Measurements from ENCODE around the gene MAN1A1.
"Not testable (repeated sequence)": the region's sequence is repeated elsewhere in the genome, so short reads cannot be mapped to it uniquely, and the experiment has no call there.

MAN1A1 gene

DNA sequence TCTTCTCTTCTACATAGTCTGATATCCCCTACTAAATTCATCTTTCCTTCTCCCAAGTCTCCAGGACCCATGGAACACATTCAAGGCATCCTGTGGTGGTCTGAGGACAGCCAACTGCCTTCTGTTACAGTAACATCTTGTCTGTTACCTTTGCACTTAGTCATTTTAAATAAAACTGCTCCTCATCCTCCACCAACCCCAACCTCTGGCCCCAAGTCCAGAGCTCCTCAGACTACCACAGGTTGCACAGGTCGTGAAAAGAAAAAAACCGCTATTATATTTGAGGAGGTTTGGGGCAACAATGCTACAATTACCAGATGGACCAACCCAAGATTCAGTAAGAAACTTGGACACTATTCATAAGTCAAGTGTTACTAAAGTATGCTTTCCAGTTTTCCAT, 49.9 kb downstream of the MAN1A1 start:
- DNase-seq = no peak

DNA sequence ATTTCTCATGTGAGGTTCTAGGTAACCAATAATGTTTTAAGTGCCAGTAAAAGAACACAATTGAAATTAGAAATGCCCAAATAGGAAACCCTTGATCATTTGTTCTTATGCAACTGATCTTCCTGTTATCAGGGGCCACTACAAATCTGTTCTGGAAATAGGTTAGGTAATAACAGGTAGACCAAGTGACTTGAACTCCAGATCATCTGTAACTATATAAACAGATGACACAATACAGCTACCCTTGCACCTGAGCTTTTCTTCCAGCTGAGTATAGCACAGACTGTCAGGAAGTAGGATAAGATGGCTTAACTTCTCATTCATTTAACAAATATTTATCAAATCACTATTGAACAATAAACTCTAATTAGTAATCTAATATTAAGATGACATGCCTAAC, 52.5 kb downstream of the MAN1A1 start:
- no peak for DNase-seq

DNA sequence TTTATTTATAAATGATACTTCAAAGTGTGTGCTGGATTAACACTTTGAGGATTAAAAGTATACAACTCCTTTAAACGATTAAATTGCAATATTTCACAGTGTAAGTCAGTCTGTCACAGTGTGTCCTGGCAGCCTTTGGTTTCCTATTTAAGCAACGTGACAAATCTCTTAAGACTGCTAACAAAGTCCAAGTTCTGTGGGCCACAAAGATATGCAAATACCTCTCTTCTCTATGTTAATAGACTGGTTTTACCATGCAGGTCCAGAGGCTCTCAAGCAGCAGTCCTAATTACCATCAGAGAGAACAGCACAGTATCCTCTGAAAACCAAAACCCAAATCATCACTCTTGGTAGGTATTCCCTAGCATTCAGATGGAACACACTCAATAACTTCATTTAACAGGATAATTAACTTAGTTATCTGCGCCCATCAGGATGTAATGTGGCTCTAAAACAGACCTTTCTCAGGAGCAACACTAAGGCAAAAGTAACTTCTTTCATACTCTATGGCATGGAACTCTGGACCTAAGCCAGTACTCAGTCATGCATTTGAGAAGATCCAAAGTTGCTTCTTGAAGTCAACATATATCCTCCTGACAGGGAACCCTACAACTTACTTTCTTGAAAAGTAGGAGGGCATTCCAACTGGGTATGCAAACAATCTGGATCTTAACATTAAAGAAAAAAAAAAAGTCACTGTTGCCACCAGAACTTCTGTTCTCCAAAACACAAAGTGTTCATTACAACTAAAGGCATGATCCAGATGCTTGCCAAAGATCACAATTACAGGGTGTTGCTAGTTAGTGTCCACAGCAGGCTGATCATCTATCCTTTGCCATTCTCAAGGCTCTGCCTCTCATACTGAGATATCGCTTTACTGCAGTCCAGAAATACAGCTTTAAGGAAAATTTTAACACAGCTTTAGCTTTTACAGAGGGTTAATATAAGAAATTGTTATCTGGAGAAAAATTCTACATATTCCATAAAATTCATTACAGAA, 53.2 kb downstream of the MAN1A1 start:
- DNase-seq = no peak

DNA sequence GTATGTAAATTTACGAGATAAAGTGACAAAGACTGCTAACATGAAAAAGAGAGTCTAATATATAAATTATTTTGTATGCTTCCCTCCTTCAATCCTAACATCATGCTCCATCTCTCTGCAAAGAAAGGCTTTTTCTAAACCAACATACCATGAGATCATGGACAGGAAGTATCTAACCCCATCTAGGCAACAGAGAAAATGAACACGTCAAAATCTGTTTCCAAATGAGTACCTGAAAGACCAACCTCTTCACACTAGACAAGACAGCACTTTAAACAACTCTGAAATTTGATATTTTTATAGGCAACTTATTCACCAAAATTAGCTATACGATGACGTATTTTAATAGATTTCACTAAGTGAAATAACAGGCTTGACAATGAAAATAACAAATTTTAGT, 54.6 kb downstream of the MAN1A1 start:
- DNase-seq = no peak

DNA sequence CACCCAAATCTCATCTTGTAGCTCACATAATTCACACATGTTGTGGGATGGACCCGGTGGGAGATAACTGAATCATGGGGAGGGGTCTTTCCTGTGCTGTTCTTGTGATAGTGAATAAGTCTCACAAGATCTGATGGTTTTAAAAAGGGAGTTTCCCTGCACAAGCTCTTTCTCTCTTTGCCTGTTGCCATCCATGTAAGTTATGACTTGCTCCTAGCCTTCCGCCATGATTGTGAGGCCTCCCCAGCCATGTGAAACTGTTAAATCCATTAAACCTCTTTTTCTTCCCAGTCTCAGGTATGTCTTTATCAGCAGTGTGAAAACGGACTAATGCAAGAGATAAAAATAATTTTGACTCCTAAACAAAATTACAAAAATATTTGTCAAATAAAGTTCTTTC, 58.5 kb downstream of the MAN1A1 start:
- not testable (repeated sequence) for DNase-seq

DNA sequence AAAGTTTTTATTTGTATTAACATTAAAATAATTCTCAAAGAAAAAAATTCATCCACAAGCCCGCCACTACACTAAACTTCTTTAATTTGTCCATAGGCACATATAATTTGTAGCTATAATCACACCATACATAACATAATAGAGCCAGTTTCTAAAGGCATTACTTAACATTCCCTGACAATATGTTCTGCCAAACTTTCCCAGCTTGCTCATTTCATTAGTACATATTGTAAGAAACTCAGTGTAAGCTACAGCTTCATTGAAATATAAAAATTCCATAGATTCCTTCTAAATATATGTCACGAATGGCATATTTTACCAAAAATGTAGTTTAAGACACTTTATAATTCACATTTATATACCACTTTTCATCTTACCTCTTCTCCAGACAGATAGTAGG, 59.3 kb downstream of the MAN1A1 start:
- no peak for DNase-seq

DNA sequence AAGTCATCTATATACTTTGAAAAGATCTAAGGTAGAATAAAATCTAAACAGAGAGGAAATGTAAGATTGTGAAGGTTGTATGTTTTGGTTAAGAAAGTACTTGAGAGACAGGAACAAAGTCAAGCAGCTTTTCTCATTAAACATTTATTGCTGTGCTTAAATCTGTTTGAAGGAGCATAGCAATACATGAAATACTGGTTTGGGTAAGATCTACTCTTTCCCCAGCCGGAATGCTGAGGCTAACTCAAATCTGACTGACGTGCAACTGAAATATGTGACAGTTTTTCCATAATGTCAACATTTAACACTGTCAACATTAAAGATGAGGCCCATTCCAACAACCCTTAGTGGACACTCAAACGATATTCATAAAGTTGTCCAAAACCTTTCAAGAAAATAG, 59.9 kb downstream of the MAN1A1 start:
- no peak for DNase-seq

DNA sequence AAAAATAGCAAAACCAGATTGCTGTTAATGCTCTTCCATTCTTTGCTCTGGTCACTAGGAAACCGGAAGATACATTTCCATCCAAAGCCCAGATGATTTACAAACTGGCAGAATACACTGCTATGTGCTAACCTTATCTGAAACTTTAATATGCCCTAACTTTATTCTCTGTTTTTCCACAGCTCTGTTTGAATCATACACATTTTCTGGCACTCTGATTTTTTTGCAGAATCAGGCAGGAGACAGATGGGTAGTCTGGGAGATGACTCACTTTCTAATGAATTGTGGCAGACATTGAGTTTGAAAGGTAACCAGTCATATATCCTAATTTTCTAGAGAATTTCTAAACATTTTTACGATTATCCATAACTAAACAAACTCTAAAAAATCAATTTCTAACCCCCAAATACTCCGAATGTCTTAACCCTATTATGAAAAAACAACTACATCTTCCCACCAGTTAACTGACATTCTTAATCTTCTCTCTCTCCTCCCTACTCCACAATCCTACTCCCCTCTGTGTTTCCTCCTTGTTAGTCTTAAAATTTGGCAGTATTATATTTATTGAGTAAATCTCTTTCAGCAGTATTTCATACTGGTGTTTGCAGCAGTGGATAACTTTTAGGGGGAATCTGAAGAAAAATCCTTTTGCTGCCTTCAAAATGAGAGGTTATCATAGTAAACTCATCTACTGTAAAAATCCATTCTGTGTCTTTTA, 63.5 kb downstream of the MAN1A1 start:
- DNase-seq = no peak

DNA sequence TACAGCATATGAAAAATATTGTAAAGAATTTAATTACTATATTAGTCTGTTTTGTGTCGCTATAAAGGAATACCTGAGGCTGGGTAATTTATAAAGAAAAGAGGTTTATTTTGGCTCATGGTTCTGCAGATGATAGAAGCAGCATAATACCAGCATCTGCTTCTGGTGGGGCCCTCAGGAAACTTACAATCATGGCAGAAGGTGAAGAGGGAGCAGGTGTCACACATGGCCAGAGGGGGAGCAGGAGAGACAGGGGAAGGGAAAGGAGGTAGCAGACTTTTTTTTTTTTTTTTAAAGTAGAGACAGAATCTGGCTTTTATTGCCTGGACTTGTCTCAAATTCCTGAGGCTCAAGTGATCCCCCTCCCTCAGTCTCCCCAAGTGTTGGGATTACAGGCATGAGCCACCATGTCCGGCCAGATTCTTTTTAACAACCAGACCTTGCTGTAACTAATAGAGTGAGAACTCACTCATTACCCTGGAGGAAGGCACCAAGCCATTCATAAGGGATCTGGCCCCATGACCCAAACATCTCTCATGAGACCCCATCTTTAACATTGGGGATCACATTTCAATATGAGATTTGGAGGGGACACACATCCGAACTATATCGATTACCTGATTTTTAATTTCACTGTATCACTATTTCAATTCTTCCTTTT, 64.6 kb downstream of the MAN1A1 start:
- DNase-seq = peak; percentile 66

DNA sequence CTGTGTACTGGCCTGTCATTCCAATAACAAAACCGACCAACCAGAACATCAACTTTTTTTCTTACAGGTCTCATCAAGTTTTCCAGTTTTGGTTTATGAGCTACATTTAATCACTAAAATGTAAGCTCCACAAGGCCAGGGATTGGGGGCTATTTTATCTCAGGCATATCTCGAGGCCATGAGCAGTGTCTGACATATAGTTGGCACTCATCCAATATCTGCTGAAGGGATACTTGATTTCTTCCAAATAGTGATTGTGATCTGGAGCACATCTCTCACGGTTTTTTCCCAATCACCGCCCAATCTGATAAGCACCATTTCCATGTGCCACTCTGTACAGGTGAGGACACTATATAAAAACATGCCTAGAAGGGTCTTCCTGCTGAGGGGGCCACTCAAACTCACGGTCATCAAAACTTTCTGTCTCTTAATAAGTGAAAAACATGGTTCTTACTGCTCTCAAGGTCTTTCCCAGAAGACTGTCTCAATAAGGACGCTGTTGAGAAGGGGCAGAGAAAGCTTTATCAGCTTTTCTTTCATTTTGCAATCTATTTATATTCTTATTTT, 65.5 kb downstream of the MAN1A1 start:
- no peak for DNase-seq

DNA sequence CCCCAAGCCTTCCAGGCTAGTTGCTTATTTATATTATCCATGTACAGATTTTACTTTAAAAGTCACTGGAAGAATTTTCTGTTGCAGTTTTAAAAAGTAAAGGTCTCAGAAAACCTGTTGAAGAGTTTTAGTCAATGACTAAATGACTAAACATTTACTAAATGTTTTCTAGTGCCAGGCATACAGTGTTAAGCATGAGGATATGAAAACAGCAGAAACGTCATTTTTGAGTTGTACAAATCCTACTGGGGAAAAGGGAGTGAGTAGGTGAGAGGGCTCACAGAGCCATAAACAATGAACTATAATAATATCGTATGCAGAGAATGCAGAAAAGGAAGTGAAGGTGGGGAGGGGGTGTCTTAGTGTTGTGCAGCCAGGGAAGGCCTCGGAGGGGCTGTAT, 66.3 kb downstream of the MAN1A1 start:
- DNase-seq = no peak

DNA sequence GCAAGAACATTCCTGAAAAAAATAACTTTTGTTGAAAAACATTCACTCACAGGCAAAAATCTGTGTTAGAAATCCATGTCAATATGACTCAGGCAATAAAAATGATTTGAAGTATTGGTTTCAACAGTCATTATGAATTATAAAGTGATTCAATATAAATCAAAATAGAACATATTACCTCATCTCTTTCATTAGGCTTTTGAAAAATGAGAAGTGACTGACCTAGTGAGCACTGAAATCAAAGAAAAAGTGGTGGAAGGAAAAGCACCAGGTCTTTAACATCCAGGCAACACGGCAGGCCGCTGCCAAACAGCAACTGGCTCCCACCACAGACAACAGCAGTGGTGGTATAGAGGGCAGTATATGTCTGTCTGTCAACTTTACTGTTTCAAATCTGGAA, 68.9 kb downstream of the MAN1A1 start:
- no peak for DNase-seq

DNA sequence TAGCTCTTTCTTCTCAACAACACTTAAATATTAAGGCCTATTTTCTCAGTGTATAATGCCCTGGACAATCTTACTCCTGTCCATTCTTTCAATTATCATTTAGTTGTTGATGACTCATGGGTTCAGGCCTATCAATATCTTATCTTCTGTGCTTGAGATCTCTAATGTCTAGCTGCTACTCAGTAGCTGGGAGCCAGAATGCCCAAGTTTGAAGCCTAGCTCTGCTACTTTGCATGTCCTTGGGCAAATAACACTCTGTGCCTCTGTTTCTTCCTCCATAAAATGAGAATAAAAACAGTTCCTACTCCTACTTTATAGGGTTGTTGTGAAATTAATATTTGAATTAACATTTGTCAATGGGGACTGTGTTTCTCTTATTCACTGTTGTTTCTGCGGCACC, 69.5 kb downstream of the MAN1A1 start:
- no peak for DNase-seq

DNA sequence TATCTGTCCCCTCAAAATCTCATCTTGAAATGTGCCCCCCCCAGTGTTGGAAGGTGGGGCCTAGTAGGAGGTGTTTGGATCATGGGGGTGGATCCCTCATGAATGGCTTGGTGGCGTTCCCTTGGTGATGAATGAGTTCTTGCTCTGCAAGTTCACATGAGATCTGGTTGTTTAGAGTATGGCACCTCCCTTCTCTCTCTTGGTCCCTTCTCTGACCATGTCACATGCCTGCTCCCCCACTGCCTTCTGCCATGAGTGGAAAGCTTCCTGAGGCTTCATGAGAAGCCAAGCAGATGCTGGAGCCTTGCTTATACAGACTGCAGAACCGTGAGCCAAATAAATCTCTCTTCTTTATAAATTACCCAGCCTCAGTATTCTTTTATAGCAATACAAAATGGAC, 70.9 kb downstream of the MAN1A1 start:
- DNase-seq = no peak

DNA sequence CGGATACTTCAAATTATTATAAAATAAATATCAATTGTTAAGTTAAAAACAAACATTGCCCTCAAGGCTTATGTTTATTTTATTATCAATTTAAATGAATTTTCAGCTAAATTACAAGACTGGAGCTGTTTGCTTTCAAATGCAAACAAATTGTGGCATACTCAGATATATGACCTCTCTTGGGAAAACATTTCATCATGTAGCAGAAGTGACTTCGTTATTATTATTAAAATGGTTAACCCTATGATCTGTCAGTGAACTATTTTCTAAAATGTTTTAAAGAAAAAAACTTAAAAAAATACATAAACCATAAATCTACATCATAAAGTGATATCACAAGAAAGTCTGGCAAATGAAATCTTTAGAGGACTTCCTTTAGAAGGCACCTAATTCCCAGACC, 72.5 kb downstream of the MAN1A1 start:
- DNase-seq = no peak

DNA sequence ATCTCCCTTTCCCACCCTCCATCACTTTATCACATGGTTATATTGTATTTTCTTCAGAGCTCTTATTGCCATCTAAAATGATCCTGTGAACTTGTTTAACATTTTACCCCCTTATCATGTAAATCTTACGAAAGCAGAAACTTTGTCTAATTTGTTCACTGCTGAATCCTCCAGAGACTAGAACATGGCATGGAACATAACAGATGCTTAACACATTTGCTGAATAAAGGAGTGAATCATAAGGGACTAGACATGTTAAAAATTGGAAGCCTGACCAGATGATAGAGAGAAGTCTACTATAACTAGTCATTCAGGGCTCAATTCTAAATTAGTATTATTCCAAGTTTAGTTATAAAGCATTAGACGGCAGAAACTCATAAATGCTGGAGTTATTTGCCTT, 73.3 kb downstream of the MAN1A1 start:
- no peak for DNase-seq

DNA sequence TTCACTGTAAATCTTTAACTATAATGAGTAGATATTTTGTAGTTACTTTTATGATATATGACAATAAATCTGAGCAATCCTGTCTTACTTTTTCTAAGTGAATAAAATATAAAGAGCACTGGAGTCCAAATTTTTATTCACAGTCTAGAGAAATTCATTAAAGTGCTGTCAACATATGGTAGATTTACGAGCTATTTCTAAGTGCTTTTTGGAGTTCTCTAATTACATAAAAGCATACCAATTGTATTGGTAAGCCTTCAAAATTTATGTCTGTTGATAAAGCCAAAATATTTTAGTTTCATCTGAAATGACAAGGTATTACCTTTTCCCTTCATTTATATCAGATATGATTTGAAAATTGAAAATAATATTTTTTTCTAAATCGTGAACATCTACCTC, 75.4 kb downstream of the MAN1A1 start:
- DNase-seq = no peak

DNA sequence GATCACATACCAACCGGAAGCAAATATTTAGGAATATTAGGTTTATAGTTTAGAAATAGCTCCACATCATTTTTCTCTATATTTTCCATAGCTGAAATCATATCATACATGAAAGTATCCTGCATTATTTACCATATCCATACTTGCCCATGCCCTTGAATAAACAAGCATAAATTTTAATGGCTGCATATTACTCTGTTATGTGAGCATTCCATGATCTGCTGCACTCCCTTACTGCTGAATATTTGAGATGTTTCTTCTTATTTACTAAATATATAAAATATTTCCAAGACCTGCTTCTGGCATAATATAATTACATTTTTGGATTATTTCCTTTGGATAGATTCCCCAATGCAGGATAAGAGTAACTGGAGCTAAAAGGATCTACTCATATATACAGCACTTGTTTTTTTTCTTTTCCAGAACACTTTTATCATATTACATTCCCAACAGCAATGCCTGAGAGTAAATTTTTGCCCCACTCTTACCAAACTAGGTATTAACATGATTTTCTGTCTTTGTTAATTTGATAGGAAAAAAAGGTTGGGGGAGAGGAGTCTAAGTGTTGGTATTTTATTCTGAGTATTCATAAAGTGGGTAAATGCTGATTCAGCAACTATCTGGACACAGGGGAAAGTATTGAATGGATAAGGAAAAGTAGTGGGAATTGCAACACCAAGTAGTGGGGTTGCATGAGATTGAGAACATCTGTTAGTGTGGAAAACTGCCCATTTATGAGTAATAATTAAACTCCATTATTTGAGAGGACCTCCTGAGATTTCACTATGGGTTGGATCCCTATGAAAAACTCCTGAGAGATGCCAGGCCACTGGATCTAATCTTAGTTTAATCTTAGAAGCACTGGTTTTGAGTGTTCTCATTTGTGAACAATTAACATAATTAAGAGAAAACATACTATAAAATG, 76.0 kb downstream of the MAN1A1 start:
- no peak for DNase-seq

DNA sequence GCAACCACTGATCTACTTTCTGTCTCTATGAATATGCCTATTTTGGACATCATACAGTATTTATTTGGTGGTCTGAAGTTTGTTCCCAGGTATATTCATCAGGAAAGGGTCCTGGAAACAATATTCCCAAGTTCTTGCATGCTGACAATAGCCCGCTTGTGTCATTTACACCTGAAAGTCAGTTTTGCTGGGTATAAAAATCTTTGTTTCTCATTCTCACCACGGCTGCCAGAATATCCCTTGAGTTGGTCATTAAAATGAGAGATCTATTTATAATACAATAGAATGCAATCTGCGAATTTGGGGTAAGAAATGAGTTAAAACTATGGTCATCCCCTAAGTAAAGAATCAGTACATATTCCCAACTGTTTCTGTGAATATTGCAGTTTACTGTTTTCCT, 79.0 kb downstream of the MAN1A1 start:
- no peak for DNase-seq

DNA sequence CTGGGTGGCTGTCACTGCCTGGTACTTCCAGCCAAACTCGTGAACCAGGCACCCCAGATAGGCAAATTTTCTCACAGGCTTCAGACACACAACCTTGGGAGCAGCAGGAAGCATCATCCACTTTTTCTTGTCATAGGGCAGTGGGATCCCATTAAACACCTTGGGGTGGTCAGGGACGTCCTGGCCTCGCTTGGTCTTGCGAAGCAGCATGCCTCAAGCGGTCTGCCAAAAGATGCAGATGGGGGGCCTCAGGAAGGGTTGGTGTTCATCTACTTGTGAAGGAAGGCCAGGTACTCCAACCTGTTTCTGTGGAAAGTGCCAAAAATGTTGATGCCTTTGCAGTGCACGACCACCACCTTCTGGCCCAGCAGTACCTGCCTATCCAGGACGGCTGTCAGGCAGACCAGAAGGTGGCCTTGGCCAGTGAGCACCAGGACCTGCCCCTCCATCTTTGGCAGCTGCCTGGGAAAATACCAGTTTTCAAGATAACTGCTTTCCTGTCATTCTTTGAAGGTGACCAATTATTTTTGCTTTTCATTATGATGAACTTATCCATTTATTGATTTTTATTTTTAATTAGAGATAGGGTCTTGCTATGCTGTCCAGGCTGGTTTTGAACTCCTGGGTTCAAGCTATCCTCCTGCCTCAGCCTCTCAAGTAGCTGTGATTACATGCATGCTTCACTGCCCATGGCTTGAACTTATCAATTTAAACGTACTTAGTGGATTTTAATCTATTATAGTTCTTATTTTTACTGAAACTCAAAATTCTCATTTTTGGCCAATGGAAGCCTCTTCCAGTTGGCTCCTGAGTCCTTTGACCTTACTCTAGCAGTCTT, 80.1 kb downstream of the MAN1A1 start:
- DNase-seq = no peak

Data from OCI-M1 (cell line).